Ovary (tissue), 9 donors: ENCODE results near the gene ARHGDIB. TPM values are rescaled to one million over a fixed set of nuclear protein-coding genes. Genes with fewer than 3 reads are reported as not detected.
A peak's percentile ranks its signal among the peaks of the same experiment; 100 is the strongest.

Experiments
- DNase-seq, 5 donors: peaks; one replicate each; pipeline ENCODE4 v3.0.0-alpha.2; 2019 to 2020
- H3K27ac ChIP-seq, 2 donors: fragments of 200-600 bp; one replicate each; pipeline versions ENCODE4 v1.5.1 to v1.8.0; 2019 to 2022
- H3K27me3 ChIP-seq: fragments of 200-600 bp; one replicate; pipeline ENCODE4 v1.8.0; 2022
- H3K36me3 ChIP-seq: fragments of 200-600 bp; sonication (generic); one replicate; pipeline ENCODE4 v1.5.1; 2019
- H3K4me1 ChIP-seq: one replicate; pipeline ENCODE4 v1.8.1; 2013; ENCODE audit warnings: mild to moderate bottlenecking, moderate library complexity; ENCODE audit not compliant: insufficient read depth
- H3K4me3 ChIP-seq: fragments of 200-600 bp; sonication (generic); one replicate; pipeline ENCODE4 v1.5.1; 2017
- H3K9me3 ChIP-seq, 2 donors: fragments of 200-600 bp in 1 of 2; sonication (generic) in 1 of 2; one replicate each; pipeline versions ENCODE4 v1.5.1 to v1.8.1; 2013 to 2019; ENCODE audit warnings: mild to moderate bottlenecking in 1 of 2, moderate library complexity in 1 of 2
- EP300 ChIP-seq: sonication (generic); formaldehyde crosslinking; IDR thresholded peaks from one replicate; pipeline ENCODE4 v1.6.1; 2017; ENCODE audit warnings: antibody characterized with exemption
- POLR2A ChIP-seq: fragments of 450-650 bp; IDR thresholded peaks from one replicate; pipeline ENCODE4 v1.6.1; 2017; ENCODE audit warnings: antibody characterized with exemption, mild to moderate bottlenecking, moderate library complexity
- WGBS, 3 donors: extraction: QIAGEN DNeasy Blood & Tissue Kit in 1 of 3; methylation state at CpG; one replicate each; pipeline versions ENCODE4 v1.1.5 to v1.1.7; 2013 to 2017; 5-methylcytosine and 5-hydroxymethylcytosine counted together
- intact Hi-C, 4 donors: fragments of 100-400 bp; cut with DNase I; formaldehyde crosslinking; loops; one replicate each; pipeline versions ENCODE4 v1.11.0 to v1.15.1; 2022 to 2023
- polyA plus RNA-seq, 2 donors: library from polyadenylated mRNA; stranded (reverse); fragments of 200-250 nt in 1 of 2; fragments of 350-450 nt in 1 of 2; fragmentation: Illumina TruSeq in 1 of 2; extraction: RNeasy Lipid Tissue Mini Kit (QIAGEN cat#74804) in 1 of 2; gene quantifications; one replicate each; pipeline ENCODE4 v1.2.3, GENCODE V29; 2013 to 2014
- total RNA-seq, 7 donors: library from RNA; depleted of rRNA in 2 of 7; stranded (reverse); fragments of >200 nt in 2 of 7; fragmentation: NEBNext Ultra II Directional in 3 of 7; extraction: Animal tissue kit (Norgen Biotek cat#: 25700) in 3 of 7; gene quantifications; one replicate each; pipeline versions ENCODE4 v1.1.0 to v1.2.4, GENCODE V29; 2016 to 2023
- TF ChIP-seq, protein P1 (sequence below), 3 donors: fragments of 450-650 bp in 2 of 3; fragments of 200-600 bp in 1 of 3; IDR thresholded peaks; one replicate each; pipeline versions ENCODE4 v1.5.1 to v1.8.0; 2016 to 2022; ENCODE audit warnings: antibody characterized with exemption in 3 of 3, mild to moderate bottlenecking in 1 of 3
- donor health status: DM: no; HTN: no; CAD: no; lungs with moderate emphysema.
- donor health status: DM: no; HTN: no; CAD: no.
- donor health status: Bipolar disorder and iron deficiency.
- donor health status: DM: yes; HTN: yes; CAD: no.
- donor health status: DM: no; HTN: no; CAD: no.
- donor health status: DM: yes; HTN: yes; CAD: no.

Gene ARHGDIB
- total and polyA plus RNA-seq, 9 donors = 16.0 to 212 (median 36.6) TPM

DNA sequence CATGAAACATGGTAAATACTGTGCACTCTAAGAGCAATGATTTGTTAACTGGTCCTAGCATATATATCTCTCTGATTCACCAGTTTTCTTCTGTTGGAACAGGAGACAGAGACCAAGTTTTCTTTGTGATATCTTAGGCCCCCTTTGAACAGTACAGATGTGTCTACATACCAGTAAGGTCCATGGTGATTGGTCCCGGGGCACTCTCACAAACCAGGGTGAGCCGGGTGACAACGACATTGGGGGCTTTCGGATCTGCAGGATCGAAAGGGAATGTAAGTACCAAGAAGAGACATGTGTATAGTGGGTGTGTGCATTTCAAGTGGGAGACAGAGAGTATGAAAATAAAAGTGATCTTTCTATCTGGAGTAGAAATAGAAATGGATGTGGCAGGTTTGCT, 11.8 kb downstream of the ARHGDIB start:
- no peak for TF ChIP-seq EP300
- no peak for TF ChIP-seq POLR2A
- TF ChIP-seq, protein P1, sequence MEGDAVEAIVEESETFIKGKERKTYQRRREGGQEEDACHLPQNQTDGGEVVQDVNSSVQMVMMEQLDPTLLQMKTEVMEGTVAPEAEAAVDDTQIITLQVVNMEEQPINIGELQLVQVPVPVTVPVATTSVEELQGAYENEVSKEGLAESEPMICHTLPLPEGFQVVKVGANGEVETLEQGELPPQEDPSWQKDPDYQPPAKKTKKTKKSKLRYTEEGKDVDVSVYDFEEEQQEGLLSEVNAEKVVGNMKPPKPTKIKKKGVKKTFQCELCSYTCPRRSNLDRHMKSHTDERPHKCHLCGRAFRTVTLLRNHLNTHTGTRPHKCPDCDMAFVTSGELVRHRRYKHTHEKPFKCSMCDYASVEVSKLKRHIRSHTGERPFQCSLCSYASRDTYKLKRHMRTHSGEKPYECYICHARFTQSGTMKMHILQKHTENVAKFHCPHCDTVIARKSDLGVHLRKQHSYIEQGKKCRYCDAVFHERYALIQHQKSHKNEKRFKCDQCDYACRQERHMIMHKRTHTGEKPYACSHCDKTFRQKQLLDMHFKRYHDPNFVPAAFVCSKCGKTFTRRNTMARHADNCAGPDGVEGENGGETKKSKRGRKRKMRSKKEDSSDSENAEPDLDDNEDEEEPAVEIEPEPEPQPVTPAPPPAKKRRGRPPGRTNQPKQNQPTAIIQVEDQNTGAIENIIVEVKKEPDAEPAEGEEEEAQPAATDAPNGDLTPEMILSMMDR (IDR thresholded peaks at IDR 0.05) = no peak
- DNase-seq = no peak
- peak overlapping the region in 1 of 2 donors; percentile 65 for H3K27ac ChIP-seq
- 96 to 98% (median 97%) methylated on average over 5 of the region's 5 CpGs for WGBS, 3 donors
- no peaks in the 10 kb centered on the region for H3K36me3 ChIP-seq
- no peaks in the 10 kb centered on the region for H3K9me3 ChIP-seq
- intact Hi-C loops = loop anchor here in 2 of 4 donors (10.0 kb wide), 1 partner anchor 55 kb away; no protein-coding TSS in a partner anchor
- peaks cover 9% of the 10 kb centered on the region for H3K4me1 ChIP-seq
- H3K27me3 ChIP-seq = no peaks in the 10 kb centered on the region
- no peak overlapping the region for H3K4me3 ChIP-seq

DNA sequence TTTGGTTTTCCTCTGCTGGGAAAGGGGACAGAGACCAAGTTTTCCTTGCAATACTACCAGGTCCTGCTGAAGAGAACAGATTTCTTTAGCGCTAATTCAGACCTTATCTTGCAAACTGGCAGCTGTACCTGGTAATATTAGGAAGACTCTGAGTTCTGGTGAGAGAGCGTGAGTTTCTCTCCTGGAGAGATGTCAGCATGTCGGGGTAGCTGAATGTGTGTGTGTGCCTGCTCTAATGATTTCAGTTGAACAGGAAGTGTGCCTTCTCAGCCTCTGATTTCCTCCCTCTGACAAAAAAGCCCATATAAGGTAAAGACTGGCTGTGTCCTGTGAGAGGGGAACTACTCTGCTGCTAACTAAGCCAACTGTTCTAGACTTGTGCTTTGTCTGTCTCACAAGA, 12.7 kb downstream of the ARHGDIB start:
- H3K4me3 ChIP-seq = no peak overlapping the region
- peaks cover 9% of the 10 kb centered on the region for H3K4me1 ChIP-seq
- H3K27ac ChIP-seq = peak overlapping the region; percentile 17 to 65
- no peaks in the 10 kb centered on the region for H3K27me3 ChIP-seq
- no peaks in the 10 kb centered on the region for H3K9me3 ChIP-seq
- DNase-seq = peak in 2 of 5 donors; percentile 41 to 51
- TF ChIP-seq POLR2A (peak; percentile 7), EP300 (peak; percentile 28)
- TF ChIP-seq, protein P1 (IDR thresholded peaks at IDR 0.05) = no peak
- WGBS, 3 donors = 2 to 4% (median 3%) methylated on average over 3 of the region's 3 CpGs
- intact Hi-C loops = loop anchor here in 1 of 4 donors (10.0 kb wide), 1 partner anchor 54 kb away; no protein-coding TSS in a partner anchor
- no peaks in the 10 kb centered on the region for H3K36me3 ChIP-seq

DNA sequence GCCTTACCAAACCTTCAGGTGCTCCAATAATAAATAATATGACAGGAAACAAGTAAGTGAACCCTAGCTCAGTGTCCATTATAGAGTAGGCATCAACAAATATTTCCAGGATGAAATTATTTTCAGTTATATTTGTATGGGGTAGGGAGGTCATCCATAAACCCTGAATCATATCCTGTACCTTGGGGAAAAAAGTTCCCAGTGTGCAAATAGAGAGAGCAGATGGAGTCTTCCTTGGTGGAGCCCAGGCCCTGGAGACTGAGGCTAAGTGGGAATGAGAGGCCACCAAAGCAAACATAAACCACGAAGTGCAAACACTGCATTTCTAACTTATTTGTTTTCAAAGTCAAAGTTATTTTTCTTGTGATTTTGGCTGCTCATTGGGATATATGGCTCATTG, 14.5 kb downstream of the ARHGDIB start:
- Histone ChIP-seq H3K27ac (no peak overlapping the region), H3K27me3 (no peaks in the 10 kb centered on the region), H3K4me3 (no peak overlapping the region), H3K36me3 (no peaks in the 10 kb centered on the region), H3K9me3 (no peaks in the 10 kb centered on the region), H3K4me1 (peaks cover 7% of the 10 kb centered on the region)
- WGBS, 3 donors = 71 to 90% (median 85%) methylated on average over 1 of the region's 1 CpG
- DNase-seq = no peak
- TF ChIP-seq EP300 (no peak), POLR2A (no peak)
- TF ChIP-seq, protein P1 (IDR thresholded peaks at IDR 0.05) = no peak
- intact Hi-C loops = loop anchor here in 1 of 4 donors (10.0 kb wide), 1 partner anchor 52 kb away; no protein-coding TSS in a partner anchor

DNA sequence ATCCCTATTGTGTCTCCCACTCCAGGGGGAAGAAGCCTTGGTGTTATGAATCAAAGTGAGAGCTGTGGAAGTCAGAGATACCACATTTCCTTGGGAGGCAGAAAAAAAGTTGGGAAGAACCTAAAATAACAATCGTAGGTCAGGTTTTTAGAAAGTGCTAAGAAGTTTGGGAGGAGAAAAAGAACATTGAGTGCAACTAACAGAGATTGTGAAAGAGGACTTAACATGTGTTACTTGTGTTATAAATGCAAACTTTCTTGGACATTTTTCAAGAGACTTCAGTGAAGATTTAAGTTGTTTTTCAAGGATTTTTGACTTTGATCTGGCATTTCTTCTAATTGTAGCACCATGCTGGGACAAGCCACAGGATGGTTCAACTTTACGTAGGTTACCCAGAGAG, 15.2 kb downstream of the ARHGDIB start:
- no peak for DNase-seq
- no peak for TF ChIP-seq EP300
- TF ChIP-seq, protein P1 (IDR thresholded peaks at IDR 0.05) = no peak
- TF ChIP-seq POLR2A = no peak
- Histone ChIP-seq H3K9me3 (no peaks in the 10 kb centered on the region), H3K27ac (no peak overlapping the region), H3K4me1 (peaks cover 5% of the 10 kb centered on the region), H3K36me3 (no peaks in the 10 kb centered on the region), H3K27me3 (no peaks in the 10 kb centered on the region), H3K4me3 (no peak overlapping the region)
- 52 to 58% (median 57%) methylated on average over 2 of the region's 2 CpGs for WGBS, 3 donors
- intact Hi-C loops = loop anchor here in 1 of 4 donors (10.0 kb wide), 1 partner anchor 51 kb away; no protein-coding TSS in a partner anchor
